Tibial artery (tissue), 4 donors: ENCODE results near the gene APPL2.

Experiments used
- DNase-seq, 2 donors: peaks; one replicate each; pipeline ENCODE4 v3.0.0-alpha.2; 2019
- H3K27ac ChIP-seq, 2 donors: fragments of 200-600 bp; sonication (generic) in 1 of 2; 1 replicate in 1 of 2; 2 replicates in 1 of 2; pipeline ENCODE4 v1.5.1; 2018 to 2019; ENCODE audit warnings: mild to moderate bottlenecking in 1 of 2
- H3K27me3 ChIP-seq, 2 donors: fragments of 200-600 bp; sonication (generic) in 1 of 2; one replicate each; pipeline versions ENCODE4 v1.5.1 to v1.6.0; 2016 to 2019
- H3K36me3 ChIP-seq, 3 donors: fragments of 200-600 bp; sonication (generic) in 2 of 3; one replicate each; pipeline ENCODE4 v1.5.1; 2016 to 2019; ENCODE audit warnings: mild to moderate bottlenecking in 2 of 3
- H3K4me1 ChIP-seq, 4 donors: fragments of 200-600 bp; sonication (generic) in 2 of 4; 1 replicate in 3 of 4; 2 replicates in 1 of 4; pipeline ENCODE4 v1.5.1; 2016 to 2019
- H3K4me3 ChIP-seq, 2 donors: fragments of 200-600 bp; sonication (generic) in 1 of 2; 1 replicate in 1 of 2; 2 replicates in 1 of 2; pipeline ENCODE4 v1.5.1; 2018 to 2019; ENCODE audit warnings: mild to moderate bottlenecking in 2 of 2
- H3K9me3 ChIP-seq, 3 donors: fragments of 200-600 bp; sonication (generic) in 1 of 3; one replicate each; pipeline ENCODE4 v1.5.1; 2016 to 2019
- intact Hi-C: fragments of 100-400 bp; cut with DNase I; formaldehyde crosslinking; loops from one replicate; pipeline ENCODE4 v1.15.0; 2023; ENCODE audit warnings: low total_unique reads
- TF ChIP-seq, protein P1 (sequence below), 2 experiments: fragments of 200-600 bp in 1 of 2; fragments of 450-650 bp in 1 of 2; IDR thresholded peaks; one replicate each; pipeline ENCODE4 v1.5.1; 2017 to 2019; ENCODE audit warnings: antibody characterized with exemption in 2 of 2, mild to moderate bottlenecking in 1 of 2, moderate library complexity in 1 of 2

The APPL2 gene

DNA sequence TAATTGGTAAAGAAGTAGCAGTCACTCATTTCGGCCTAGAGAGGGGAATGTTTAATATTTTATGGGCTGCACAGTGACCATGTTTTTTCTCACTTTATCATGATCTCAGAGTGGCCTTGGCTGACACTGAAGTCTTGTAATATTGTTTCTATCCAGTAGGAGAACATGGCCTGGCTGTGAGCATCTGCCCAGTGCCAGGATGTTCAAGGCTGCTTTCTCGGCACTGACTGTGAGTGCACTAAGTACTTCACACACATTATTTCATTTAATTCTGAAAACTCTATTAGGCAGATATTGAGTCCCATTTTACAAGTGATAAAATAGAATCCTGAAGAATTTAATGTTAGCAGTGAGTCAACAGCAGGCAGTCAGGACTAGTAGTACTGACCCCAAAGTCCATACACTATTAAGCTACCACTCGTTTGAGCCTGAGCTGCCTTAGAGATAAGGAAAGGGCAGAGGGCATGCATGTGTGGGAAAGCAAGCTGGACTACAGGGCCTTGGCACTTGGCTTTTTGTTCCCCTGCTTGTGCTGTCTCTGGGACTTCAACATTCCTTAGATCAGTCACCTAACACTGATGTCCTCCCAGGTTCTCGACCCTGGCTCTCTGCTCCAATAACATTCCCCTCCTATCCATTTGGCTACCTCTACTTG is 42.2 kb upstream of the APPL2 start:
- intact Hi-C loops: no loop called here

DNA sequence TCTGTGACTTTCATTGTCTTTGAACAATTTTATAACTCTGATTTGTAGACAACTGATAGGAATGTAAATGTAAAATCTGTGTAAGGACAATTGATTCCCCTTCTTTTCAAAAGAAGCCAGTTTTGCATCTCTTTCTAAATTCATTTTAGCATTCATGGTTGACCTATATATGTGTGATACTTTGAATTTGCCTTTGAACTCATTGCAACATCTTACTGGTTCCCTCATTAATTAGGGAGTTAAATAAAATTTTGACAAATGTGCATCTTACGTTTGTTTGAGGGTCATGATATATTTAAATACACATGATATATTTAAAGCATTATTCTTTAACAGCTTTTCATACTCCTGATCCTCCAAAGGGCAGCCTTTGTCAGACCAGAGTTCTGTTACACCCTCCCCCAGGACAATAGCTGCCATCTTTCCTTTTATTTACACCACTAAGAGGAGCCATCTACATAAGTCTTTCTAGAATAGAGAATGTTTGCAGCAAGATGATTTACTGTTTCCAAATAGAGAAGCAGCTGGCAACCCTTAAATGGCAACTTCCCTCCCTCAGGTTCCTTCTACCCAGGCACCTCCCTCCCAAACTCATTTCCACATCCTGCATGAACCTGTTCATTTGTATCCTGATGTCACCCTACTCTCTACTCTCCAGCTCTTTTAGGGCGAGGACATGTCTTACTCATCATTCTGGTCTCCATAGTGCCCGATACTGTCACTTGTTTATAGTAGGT is 40.2 kb upstream of the APPL2 start:
- H3K27ac ChIP-seq: no peak overlapping the region
- no peak overlapping the region for H3K4me3 ChIP-seq
- H3K36me3 ChIP-seq: no peaks in the 10 kb centered on the region
- H3K4me1 ChIP-seq: peaks cover 0 to 10% (median 2%) of the 10 kb centered on the region in 4 donors
- H3K9me3 ChIP-seq: no peaks in the 10 kb centered on the region
- TF ChIP-seq, protein P1, sequence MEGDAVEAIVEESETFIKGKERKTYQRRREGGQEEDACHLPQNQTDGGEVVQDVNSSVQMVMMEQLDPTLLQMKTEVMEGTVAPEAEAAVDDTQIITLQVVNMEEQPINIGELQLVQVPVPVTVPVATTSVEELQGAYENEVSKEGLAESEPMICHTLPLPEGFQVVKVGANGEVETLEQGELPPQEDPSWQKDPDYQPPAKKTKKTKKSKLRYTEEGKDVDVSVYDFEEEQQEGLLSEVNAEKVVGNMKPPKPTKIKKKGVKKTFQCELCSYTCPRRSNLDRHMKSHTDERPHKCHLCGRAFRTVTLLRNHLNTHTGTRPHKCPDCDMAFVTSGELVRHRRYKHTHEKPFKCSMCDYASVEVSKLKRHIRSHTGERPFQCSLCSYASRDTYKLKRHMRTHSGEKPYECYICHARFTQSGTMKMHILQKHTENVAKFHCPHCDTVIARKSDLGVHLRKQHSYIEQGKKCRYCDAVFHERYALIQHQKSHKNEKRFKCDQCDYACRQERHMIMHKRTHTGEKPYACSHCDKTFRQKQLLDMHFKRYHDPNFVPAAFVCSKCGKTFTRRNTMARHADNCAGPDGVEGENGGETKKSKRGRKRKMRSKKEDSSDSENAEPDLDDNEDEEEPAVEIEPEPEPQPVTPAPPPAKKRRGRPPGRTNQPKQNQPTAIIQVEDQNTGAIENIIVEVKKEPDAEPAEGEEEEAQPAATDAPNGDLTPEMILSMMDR (IDR thresholded peaks at IDR 0.05): no peak
- H3K27me3 ChIP-seq: no peaks in the 10 kb centered on the region
- no peak for DNase-seq
- intact Hi-C loops: no loop called here

More for the DNA sequence above, 42.2 kb upstream of the APPL2 start:
- Histone ChIP-seq H3K4me3 (no peak overlapping the region), H3K36me3 (no peaks in the 10 kb centered on the region), H3K27ac (peak overlapping the region; percentile 32 to 42), H3K27me3 (no peaks in the 10 kb centered on the region), H3K9me3 (no peaks in the 10 kb centered on the region), H3K4me1 (peaks cover 0 to 10% (median 2%) of the 10 kb centered on the region in 4 donors)
- peak in 1 of 2 donors; percentile 23 for DNase-seq
- TF ChIP-seq, protein P1 (IDR thresholded peaks at IDR 0.05): peak; percentile 31 to 41

DNA sequence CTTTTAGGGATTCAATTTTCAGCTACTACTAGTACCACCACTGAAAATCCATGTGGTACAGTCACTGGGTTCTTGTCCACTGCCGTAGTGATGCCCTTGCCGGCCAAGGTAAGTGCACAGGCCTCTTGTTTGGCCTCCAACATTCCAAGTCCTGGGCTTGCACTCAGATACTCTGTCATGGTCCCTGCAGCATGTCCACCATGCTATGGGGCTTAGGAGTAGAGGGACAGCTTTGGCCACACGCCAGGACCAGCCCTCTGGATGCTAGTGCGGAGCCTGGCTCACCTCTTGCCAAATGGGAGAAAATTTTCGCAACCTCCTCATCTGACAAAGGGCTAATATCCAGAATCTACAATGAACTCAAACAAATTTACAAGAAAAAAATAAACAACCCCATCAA is 38.6 kb upstream of the APPL2 start:
- no peak for DNase-seq
- intact Hi-C loops: no loop called here

DNA sequence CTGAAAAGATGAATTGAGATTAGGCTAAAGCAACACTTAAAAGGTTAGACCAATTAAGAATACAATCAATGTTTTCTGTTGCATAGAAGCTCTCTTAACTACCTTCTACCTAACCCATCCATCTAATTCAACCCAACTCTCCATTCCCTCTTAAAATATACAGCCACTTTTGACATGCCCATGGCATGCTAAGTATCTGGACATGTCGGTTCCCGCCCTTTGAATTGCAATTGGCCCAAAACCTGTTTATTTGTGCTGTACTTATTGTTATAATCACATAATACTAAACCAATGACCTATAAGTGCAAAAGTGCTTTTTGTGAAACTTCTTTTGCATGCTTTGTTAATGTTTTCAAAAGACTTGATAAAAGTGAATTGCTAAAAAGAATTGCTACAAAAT is 37.6 kb upstream of the APPL2 start:
- Histone ChIP-seq H3K36me3 (no peaks in the 10 kb centered on the region), H3K4me1 (peaks cover 0 to 10% (median 2%) of the 10 kb centered on the region in 4 donors), H3K27me3 (no peaks in the 10 kb centered on the region), H3K27ac (no peak overlapping the region), H3K4me3 (no peak overlapping the region), H3K9me3 (no peaks in the 10 kb centered on the region)
- no peak for DNase-seq
- intact Hi-C loops: no loop called here
- TF ChIP-seq, protein P1 (IDR thresholded peaks at IDR 0.05): no peak

More for the DNA sequence above, 38.6 kb upstream of the APPL2 start:
- Histone ChIP-seq H3K4me3 (no peak overlapping the region), H3K4me1 (peaks cover 0 to 10% (median 2%) of the 10 kb centered on the region in 4 donors), H3K36me3 (no peaks in the 10 kb centered on the region), H3K27ac (no peak overlapping the region), H3K9me3 (no peaks in the 10 kb centered on the region), H3K27me3 (no peaks in the 10 kb centered on the region)
- TF ChIP-seq, protein P1 (IDR thresholded peaks at IDR 0.05): no peak

DNA sequence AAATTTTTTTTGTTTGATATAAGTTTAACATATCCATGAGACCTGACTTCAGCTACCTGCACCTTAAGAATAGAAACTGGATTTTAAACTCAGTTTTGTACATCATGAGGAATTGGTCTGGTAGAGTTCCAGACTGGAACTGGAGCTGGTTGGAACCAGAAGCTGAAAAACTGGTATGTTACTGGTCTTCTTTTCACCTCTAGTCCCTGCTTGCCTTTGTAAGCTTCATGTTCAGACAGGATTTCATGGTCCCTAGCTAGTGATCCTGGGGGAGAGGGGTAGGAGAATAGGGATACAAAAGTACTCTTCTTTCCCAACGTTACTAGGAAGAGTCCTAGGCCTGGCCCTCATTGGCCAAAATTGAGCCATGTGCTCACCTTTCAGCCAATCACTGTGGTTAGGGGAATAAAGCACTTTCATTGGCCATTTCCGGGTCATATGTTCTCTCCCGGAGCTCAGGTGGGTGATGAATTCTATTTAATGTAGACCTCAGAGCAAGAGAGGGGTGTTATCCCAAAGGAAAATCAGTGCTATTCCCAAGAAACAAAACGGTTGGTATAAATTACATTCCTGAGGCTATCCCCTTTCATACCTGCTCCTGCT is 36.9 kb upstream of the APPL2 start:
- no peaks in the 10 kb centered on the region for H3K36me3 ChIP-seq
- intact Hi-C loops: no loop called here
- no peaks in the 10 kb centered on the region for H3K27me3 ChIP-seq
- TF ChIP-seq, protein P1 (IDR thresholded peaks at IDR 0.05): no peak
- no peak overlapping the region for H3K27ac ChIP-seq
- H3K9me3 ChIP-seq: no peaks in the 10 kb centered on the region
- DNase-seq: no peak
- peaks cover 0 to 4% (median 0%) of the 10 kb centered on the region in 4 donors for H3K4me1 ChIP-seq
- no peak overlapping the region for H3K4me3 ChIP-seq
